Keratinocyte (primary cell): Measurements from ENCODE around the gene PPARA. TPM values are rescaled to one million over a fixed set of nuclear protein-coding genes. Genes with fewer than 3 reads are reported as not detected.

Source experiments
- DNase-seq: peaks from one replicate; pipeline ENCODE4 v3.0.0-alpha.2; 2011; ENCODE audit warnings: low read depth, missing footprints, low spot score
- FAIRE-seq: peaks from 2 replicates; lab custom pipeline; 2011; peaks lifted over from hg19 to GRCh38; lab: Jason Lieb, UNC
- H2AFZ ChIP-seq: 2 replicates; pipeline ENCODE4 v1.6.0; 2012; ENCODE audit warnings: low read length, control low read depth, inconsistent platforms; ENCODE audit not compliant: control insufficient read depth
- H3K27ac ChIP-seq: 2 replicates; pipeline ENCODE4 v1.5.1; 2011; ENCODE audit warnings: low read length; ENCODE audit not compliant: control insufficient read depth, insufficient read depth
- H3K27me3 ChIP-seq: 3 replicates; pipeline ENCODE4 v1.6.0; 2011; ENCODE audit warnings: low read length; ENCODE audit not compliant: control insufficient read depth, insufficient read depth; ENCODE audit errors: extremely low read depth
- H3K36me3 ChIP-seq, 2 experiments: 2 replicates in 1 of 2; 3 replicates in 1 of 2; pipeline ENCODE4 v1.5.1; 2011; ENCODE audit warnings: low read length in 2 of 2, mild to moderate bottlenecking in 1 of 2; ENCODE audit not compliant: control insufficient read depth in 2 of 2, insufficient read depth in 2 of 2; ENCODE audit errors: extremely low read depth in 1 of 2
- H3K4me1 ChIP-seq: 3 replicates; pipeline ENCODE4 v1.5.1; 2011; ENCODE audit warnings: low read length; ENCODE audit not compliant: control insufficient read depth, insufficient read depth; ENCODE audit errors: extremely low read depth
- H3K4me2 ChIP-seq: 3 replicates; pipeline ENCODE4 v1.6.0; 2011; ENCODE audit warnings: low read depth, low read length; ENCODE audit not compliant: control insufficient read depth, insufficient read depth; ENCODE audit errors: extremely low read depth
- H3K4me3 ChIP-seq, 3 experiments: fragments of 200-600 bp in 1 of 3; sonication (generic) in 1 of 3; 2 replicates in 2 of 3; 3 replicates in 1 of 3; pipeline ENCODE4 v1.5.1; 2011 to 2016; ENCODE audit warnings: low read length in 3 of 3, mild to moderate bottlenecking in 3 of 3, control low read depth in 2 of 3, inconsistent platforms in 1 of 3, low read depth in 1 of 3, mixed read lengths in 1 of 3, mixed run types in 1 of 3, moderate library complexity in 1 of 3; ENCODE audit not compliant: control insufficient read depth in 2 of 3, insufficient read depth in 2 of 3; ENCODE audit errors: extremely low read depth in 1 of 3
- H3K79me2 ChIP-seq: 2 replicates; pipeline ENCODE4 v1.6.0; 2012; ENCODE audit warnings: low read length; ENCODE audit not compliant: control insufficient read depth, insufficient read depth
- H3K9ac ChIP-seq: 3 replicates; pipeline ENCODE4 v1.6.0; 2011; ENCODE audit warnings: low read length; ENCODE audit not compliant: control insufficient read depth, insufficient read depth; ENCODE audit errors: extremely low read depth
- H3K9me1 ChIP-seq: 3 replicates; pipeline ENCODE4 v1.6.0; 2011; ENCODE audit warnings: low read length; ENCODE audit not compliant: control insufficient read depth, insufficient read depth; ENCODE audit errors: extremely low read depth
- H3K9me3 ChIP-seq: 2 replicates; pipeline ENCODE4 v1.5.1; 2012; ENCODE audit warnings: low read depth, low read length; ENCODE audit not compliant: control insufficient read depth
- H4K20me1 ChIP-seq: 3 replicates; pipeline ENCODE4 v1.6.0; 2011; ENCODE audit warnings: low read length; ENCODE audit not compliant: control insufficient read depth, insufficient read depth; ENCODE audit errors: extremely low read depth
- EZH2 ChIP-seq: IDR thresholded peaks from one replicate; pipeline ENCODE4 v1.6.1; 2012; ENCODE audit warnings: inconsistent platforms, mild to moderate bottlenecking, low read length, moderate library complexity
- dilution Hi-C: fragments of 300-500 bp; cut with MboI; formaldehyde crosslinking; loops from one replicate; pipeline ENCODE4 v1.7.0; 2020; ENCODE audit warnings: low sequenced_read_pairs; ENCODE audit not compliant: extremely low pct_ligation_motif_present
- polyA plus RNA-seq, 5 experiments: library from polyadenylated mRNA; depleted of rRNA in 3 of 5; stranded (reverse) in 3 of 5; stranded (forward) in 1 of 5; unstranded in 1 of 5; fragments of >200 nt; gene quantifications; 1 replicate in 1 of 5; 2 replicates in 3 of 5; 3 replicates in 1 of 5; pipeline versions ENCODE4 v1.2.1 to v1.2.3, GENCODE V29; 2011 to 2012; ENCODE audit warnings: missing spikeins in 2 of 5, low read depth in 1 of 5, low replicate concordance in 1 of 5
- TF ChIP-seq, protein P1 (sequence below), 3 experiments: IDR thresholded peaks in 1 of 3; conservative IDR thresholded peaks in 1 of 3; optimal IDR thresholded peaks in 1 of 3; 2 replicates in 2 of 3; 3 replicates in 1 of 3; pipeline versions ENCODE3 to v1.5.1; 2011; ENCODE audit warnings: low read length in 3 of 3, mild to moderate bottlenecking in 3 of 3, moderate library complexity in 2 of 3, control low read depth in 1 of 3, inconsistent platforms in 1 of 3; ENCODE audit not compliant: insufficient read depth in 2 of 3; ENCODE audit errors: extremely low read depth in 1 of 3

PPARA gene
- polyA plus RNA-seq, 1 donor (not counting 4 experiments of a cell fraction or from before 2014, with no cell fraction given) = 4.9 TPM

GRCh38 chr22:46165977-46166376 lies 15.7 kb downstream of the PPARA start:
- Histone ChIP-seq H3K9me3 (peaks cover 1% of the 10 kb centered on the region), H2AFZ (no peak overlapping the region), H3K9me1 (no peaks in the 10 kb centered on the region), H3K79me2 (no peaks in the 10 kb centered on the region), H3K27me3 (no peaks in the 10 kb centered on the region), H3K9ac (no peak overlapping the region), H4K20me1 (no peaks in the 10 kb centered on the region), H3K27ac (no peak overlapping the region), H3K4me3 (no peak overlapping the region), H3K36me3 (peaks cover 0 to 1% of the 10 kb centered on the region in 2 experiments), H3K4me2 (no peak overlapping the region), H3K4me1 (peaks cover 1% of the 10 kb centered on the region)
- DNase-seq = no peak
- dilution Hi-C loops = no loop called here
- FAIRE-seq = no peak
- no peak for TF ChIP-seq EZH2
- TF ChIP-seq, protein P1, sequence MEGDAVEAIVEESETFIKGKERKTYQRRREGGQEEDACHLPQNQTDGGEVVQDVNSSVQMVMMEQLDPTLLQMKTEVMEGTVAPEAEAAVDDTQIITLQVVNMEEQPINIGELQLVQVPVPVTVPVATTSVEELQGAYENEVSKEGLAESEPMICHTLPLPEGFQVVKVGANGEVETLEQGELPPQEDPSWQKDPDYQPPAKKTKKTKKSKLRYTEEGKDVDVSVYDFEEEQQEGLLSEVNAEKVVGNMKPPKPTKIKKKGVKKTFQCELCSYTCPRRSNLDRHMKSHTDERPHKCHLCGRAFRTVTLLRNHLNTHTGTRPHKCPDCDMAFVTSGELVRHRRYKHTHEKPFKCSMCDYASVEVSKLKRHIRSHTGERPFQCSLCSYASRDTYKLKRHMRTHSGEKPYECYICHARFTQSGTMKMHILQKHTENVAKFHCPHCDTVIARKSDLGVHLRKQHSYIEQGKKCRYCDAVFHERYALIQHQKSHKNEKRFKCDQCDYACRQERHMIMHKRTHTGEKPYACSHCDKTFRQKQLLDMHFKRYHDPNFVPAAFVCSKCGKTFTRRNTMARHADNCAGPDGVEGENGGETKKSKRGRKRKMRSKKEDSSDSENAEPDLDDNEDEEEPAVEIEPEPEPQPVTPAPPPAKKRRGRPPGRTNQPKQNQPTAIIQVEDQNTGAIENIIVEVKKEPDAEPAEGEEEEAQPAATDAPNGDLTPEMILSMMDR (optimal IDR thresholded peaks at IDR 0.05 in 1 of 3, IDR thresholded peaks at IDR 0.05 in 1 of 3, conservative IDR thresholded peaks at IDR 0.05 in 1 of 3; ENCODE audit: extremely low read depth in 1 of 3, insufficient read depth in 2 of 3, low read length in 3 of 3) = no peak

DNA sequence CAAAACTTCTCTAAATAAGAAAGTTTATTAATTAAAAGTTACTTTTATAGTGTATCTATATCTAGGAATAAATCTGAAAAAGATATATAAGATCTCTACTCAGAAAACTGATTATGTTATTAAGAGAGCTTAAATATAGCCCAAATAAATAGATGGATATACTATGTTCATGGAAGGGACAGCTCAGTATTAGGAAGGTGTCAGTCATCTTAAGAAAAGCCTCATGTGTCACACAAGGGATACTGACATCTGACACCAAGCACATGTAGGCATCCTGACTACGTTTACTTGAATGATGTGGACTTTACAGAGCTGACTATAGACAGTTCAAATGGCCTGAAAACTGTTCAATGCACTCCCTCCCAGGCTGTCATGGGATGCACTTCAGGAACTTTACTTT lies 19.3 kb downstream of the PPARA start:
- Histone ChIP-seq H3K4me1 (peaks cover 17% of the 10 kb centered on the region), H3K79me2 (no peaks in the 10 kb centered on the region), H3K27me3 (no peaks in the 10 kb centered on the region), H3K9me3 (peaks cover 1% of the 10 kb centered on the region), H3K9ac (no peak overlapping the region), H2AFZ (no peak overlapping the region), H3K36me3 (no peaks in the 10 kb centered on the region), H3K4me2 (no peak overlapping the region), H3K9me1 (no peaks in the 10 kb centered on the region), H4K20me1 (no peaks in the 10 kb centered on the region), H3K27ac (no peak overlapping the region), H3K4me3 (no peak overlapping the region)
- DNase-seq = no peak
- no peak for FAIRE-seq
- dilution Hi-C loops = no loop called here
- no peak for TF ChIP-seq EZH2
- TF ChIP-seq, protein P1 (optimal IDR thresholded peaks at IDR 0.05 in 1 of 3, IDR thresholded peaks at IDR 0.05 in 1 of 3, conservative IDR thresholded peaks at IDR 0.05 in 1 of 3; ENCODE audit: extremely low read depth in 1 of 3, insufficient read depth in 2 of 3, low read length in 3 of 3) = no peak
